HepG2 (cell line): ENCODE measurements around the gene EDN2. TPM values are rescaled to one million over a fixed set of nuclear protein-coding genes. Genes with fewer than 3 reads are reported as not detected.

ENCODE experiments used
- ASH2L ChIP-seq: fragments of 300-600, 200-600 bp; sonication (generic); IDR thresholded peaks from 2 replicates; pipeline ENCODE4 v1.7.0; 2017; ENCODE audit warnings: low read depth, mild to moderate bottlenecking, moderate library complexity, mixed read lengths, low read length; ENCODE audit not compliant: insufficient read length
- CREM ChIP-seq, 2 experiments: sonication (generic) in 1 of 2; formaldehyde crosslinking in 1 of 2; IDR thresholded peaks; 2 replicates each; pipeline versions ENCODE4 v1.4.0 to v1.6.1; 2016 to 2020; ENCODE audit warnings: antibody characterized with exemption in 1 of 2, mild to moderate bottlenecking in 1 of 2, missing genetic modification reagents in 1 of 2
- FOXA3 ChIP-seq: IDR thresholded peaks from 2 replicates; pipeline ENCODE4 v1.6.1; 2016; ENCODE audit warnings: missing genetic modification reagents, missing compliant biosample characterization
- GZF1 ChIP-seq: sonication (generic); formaldehyde crosslinking; IDR thresholded peaks from 2 replicates; pipeline ENCODE4 v1.5.1; 2020; ENCODE audit warnings: mild to moderate bottlenecking, missing genetic modification reagents
- HNRNPH1 ChIP-seq: fragments of 200-400 bp; formaldehyde crosslinking; optimal IDR thresholded peaks from 2 replicates; pipeline ENCODE3; 2017; ENCODE audit warnings: mild to moderate bottlenecking, low read depth, low read length
- MZF1 ChIP-seq: sonication (generic); formaldehyde crosslinking; IDR thresholded peaks from 2 replicates; pipeline ENCODE4 v1.8.1; 2023; ENCODE audit warnings: mild to moderate bottlenecking, missing genetic modification reagents, borderline replicate concordance
- RARA ChIP-seq: IDR thresholded peaks from 2 replicates; pipeline ENCODE4 v1.6.1; 2016; ENCODE audit warnings: missing genetic modification reagents, missing compliant biosample characterization
- SAP130 ChIP-seq: IDR thresholded peaks from 2 replicates; pipeline ENCODE4 v1.6.1; 2016; ENCODE audit warnings: low read depth
- SNAI1 ChIP-seq: sonication (generic); formaldehyde crosslinking; IDR thresholded peaks from 2 replicates; pipeline ENCODE4 v1.5.0; 2020; ENCODE audit warnings: mild to moderate bottlenecking, missing genetic modification reagents, borderline replicate concordance
- STAG1 ChIP-seq: sonication (generic); formaldehyde crosslinking; IDR thresholded peaks from 2 replicates; pipeline ENCODE4 v1.4.0; 2020; ENCODE audit warnings: missing genetic modification reagents
- STAT5B ChIP-seq: sonication (generic); formaldehyde crosslinking; IDR thresholded peaks from 2 replicates; pipeline ENCODE4 v1.4.0; 2020; ENCODE audit warnings: missing genetic modification reagents
- ZBTB3 ChIP-seq: sonication (generic); formaldehyde crosslinking; IDR thresholded peaks from 2 replicates; pipeline ENCODE4 v1.4.0; 2020; ENCODE audit warnings: low read depth, mild to moderate bottlenecking, moderate library complexity, missing genetic modification reagents, borderline replicate concordance
- ZNF138 ChIP-seq: sonication (generic); formaldehyde crosslinking; IDR thresholded peaks from 2 replicates; pipeline ENCODE4 v1.5.0; 2020; ENCODE audit warnings: mild to moderate bottlenecking, low read depth, missing genetic modification reagents
- ZNF569 ChIP-seq: sonication (generic); formaldehyde crosslinking; IDR thresholded peaks from 2 replicates; pipeline ENCODE4 v1.5.0; 2020; ENCODE audit warnings: mild to moderate bottlenecking, missing genetic modification reagents, moderate library complexity, borderline replicate concordance
- ZNF781 ChIP-seq: sonication (generic); formaldehyde crosslinking; IDR thresholded peaks from 2 replicates; pipeline ENCODE4 v1.5.1; 2020; ENCODE audit warnings: borderline replicate concordance, mild to moderate bottlenecking, missing genetic modification reagents; ENCODE audit errors: not compliant biosample characterization
- ZNF883 ChIP-seq: sonication (generic); formaldehyde crosslinking; IDR thresholded peaks from 2 replicates; pipeline ENCODE4 v1.5.1; 2020; ENCODE audit warnings: mild to moderate bottlenecking, missing genetic modification reagents; ENCODE audit errors: not compliant biosample characterization
- ZSCAN20 ChIP-seq: sonication (generic); formaldehyde crosslinking; IDR thresholded peaks from 2 replicates; pipeline ENCODE4 v1.4.0; 2020; ENCODE audit warnings: missing genetic modification reagents, mild to moderate bottlenecking, borderline replicate concordance
- polyA plus RNA-seq, 8 experiments: library from polyadenylated mRNA; depleted of rRNA in 3 of 8; stranded (reverse) in 7 of 8; unstranded in 1 of 8; fragments of >200 nt; fragmentation: Illumina TruSeq in 4 of 8; extraction: Trizol in 4 of 8; gene quantifications; 2 replicates each; pipeline versions ENCODE4 v1.2.1 to v1.2.3, GENCODE V29; 2011 to 2016; ENCODE audit warnings: low read depth in 4 of 8, missing spikeins in 1 of 8, mixed read lengths in 1 of 8; ENCODE audit not compliant: insufficient read depth in 1 of 8
- total RNA-seq, 5 experiments: library from RNA; depleted of rRNA; stranded (reverse); fragments of >200 nt; fragmentation: Illumina TruSeq; extraction: Trizol; gene quantifications; 2 replicates each; pipeline ENCODE4 v1.2.3, GENCODE V29; 2016; ENCODE audit warnings: low read depth in 1 of 5
- TF ChIP-seq, protein P1 (sequence below): sonication (generic); formaldehyde crosslinking; conservative IDR thresholded peaks from 2 replicates; pipeline ENCODE4 v1.8.1; 2023; ENCODE audit warnings: missing genetic modification reagents
- TF ChIP-seq, protein P2 (sequence below): sonication (generic); formaldehyde crosslinking; IDR thresholded peaks from 2 replicates; pipeline ENCODE4 v1.4.0; 2020; ENCODE audit warnings: missing genetic modification reagents, borderline replicate concordance
- TF ChIP-seq, protein P3 (sequence below): sonication (generic); formaldehyde crosslinking; IDR thresholded peaks from 2 replicates; pipeline ENCODE4 v1.8.0; 2022; ENCODE audit warnings: mild to moderate bottlenecking, missing genetic modification reagents, borderline replicate concordance
- TF ChIP-seq, protein P4 (sequence below): sonication (generic); formaldehyde crosslinking; IDR thresholded peaks from 2 replicates; pipeline ENCODE4 v1.8.0; 2022; ENCODE audit warnings: missing genetic modification reagents, mild to moderate bottlenecking, borderline replicate concordance
- TF ChIP-seq, protein P5 (sequence below): sonication (generic); formaldehyde crosslinking; IDR thresholded peaks from 2 replicates; pipeline ENCODE4 v1.8.0; 2022; ENCODE audit warnings: low read depth, missing genetic modification reagents

Gene EDN2
- total and polyA plus RNA-seq, 2 of the 13 experiments (the other 11 are each of a cell fraction or from before 2014, with no cell fraction given), result not detected

DNA sequence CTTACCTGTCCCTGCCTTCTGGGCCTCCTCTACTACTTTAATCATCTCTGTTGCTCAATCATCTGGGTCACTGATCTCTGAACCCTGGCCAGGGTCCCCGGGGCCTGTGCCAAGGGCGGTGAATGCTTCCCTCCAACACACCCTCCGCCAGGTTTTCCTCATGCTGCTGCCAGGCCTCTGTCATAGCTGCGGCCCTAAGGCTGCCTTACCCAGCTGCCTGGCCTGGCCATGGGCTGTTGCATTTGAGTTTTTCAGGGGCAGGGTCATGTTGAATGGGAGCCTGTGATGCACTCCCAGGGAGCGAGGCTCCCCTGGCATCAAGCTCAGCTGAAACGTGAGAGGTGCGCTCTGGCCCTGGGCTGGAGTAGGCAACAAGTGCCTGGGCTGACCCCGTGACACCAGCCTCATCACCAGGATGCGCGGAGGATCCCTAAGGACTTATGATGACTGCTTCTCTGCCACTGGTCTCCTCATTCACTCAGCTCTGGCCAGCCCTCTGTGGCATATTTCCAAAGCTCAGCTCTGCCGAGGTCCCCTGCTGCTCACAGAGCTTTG, 7.6 kb downstream of the EDN2 start (continued):
- no peak for TF ChIP-seq FOXA3 (CRISPR knock-in tag)
- TF ChIP-seq, protein P1, sequence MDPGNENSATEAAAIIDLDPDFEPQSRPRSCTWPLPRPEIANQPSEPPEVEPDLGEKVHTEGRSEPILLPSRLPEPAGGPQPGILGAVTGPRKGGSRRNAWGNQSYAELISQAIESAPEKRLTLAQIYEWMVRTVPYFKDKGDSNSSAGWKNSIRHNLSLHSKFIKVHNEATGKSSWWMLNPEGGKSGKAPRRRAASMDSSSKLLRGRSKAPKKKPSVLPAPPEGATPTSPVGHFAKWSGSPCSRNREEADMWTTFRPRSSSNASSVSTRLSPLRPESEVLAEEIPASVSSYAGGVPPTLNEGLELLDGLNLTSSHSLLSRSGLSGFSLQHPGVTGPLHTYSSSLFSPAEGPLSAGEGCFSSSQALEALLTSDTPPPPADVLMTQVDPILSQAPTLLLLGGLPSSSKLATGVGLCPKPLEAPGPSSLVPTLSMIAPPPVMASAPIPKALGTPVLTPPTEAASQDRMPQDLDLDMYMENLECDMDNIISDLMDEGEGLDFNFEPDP (CRISPR knock-in tag), result 0 out of 2 replicates have a peak, but pooled peaks have one; percentile 73
- no peak for TF ChIP-seq ZNF569 (CRISPR knock-in tag)
- 0 out of 2 replicates have a peak, but pooled peaks have one; percentile 16 for TF ChIP-seq RARA (CRISPR knock-in tag)
- TF ChIP-seq MZF1 (CRISPR knock-in tag), result no peak
- TF ChIP-seq, protein P2, sequence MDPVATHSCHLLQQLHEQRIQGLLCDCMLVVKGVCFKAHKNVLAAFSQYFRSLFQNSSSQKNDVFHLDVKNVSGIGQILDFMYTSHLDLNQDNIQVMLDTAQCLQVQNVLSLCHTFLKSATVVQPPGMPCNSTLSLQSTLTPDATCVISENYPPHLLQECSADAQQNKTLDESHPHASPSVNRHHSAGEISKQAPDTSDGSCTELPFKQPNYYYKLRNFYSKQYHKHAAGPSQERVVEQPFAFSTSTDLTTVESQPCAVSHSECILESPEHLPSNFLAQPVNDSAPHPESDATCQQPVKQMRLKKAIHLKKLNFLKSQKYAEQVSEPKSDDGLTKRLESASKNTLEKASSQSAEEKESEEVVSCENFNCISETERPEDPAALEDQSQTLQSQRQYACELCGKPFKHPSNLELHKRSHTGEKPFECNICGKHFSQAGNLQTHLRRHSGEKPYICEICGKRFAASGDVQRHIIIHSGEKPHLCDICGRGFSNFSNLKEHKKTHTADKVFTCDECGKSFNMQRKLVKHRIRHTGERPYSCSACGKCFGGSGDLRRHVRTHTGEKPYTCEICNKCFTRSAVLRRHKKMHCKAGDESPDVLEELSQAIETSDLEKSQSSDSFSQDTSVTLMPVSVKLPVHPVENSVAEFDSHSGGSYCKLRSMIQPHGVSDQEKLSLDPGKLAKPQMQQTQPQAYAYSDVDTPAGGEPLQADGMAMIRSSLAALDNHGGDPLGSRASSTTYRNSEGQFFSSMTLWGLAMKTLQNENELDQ (CRISPR knock-in tag), result no peak
- TF ChIP-seq ZNF138 (CRISPR knock-in tag), result no peak
- TF ChIP-seq ZSCAN20 (CRISPR knock-in tag), result no peak
- TF ChIP-seq ZNF781, result no peak
- TF ChIP-seq ZNF883, result no peak
- no peak for TF ChIP-seq ASH2L
- TF ChIP-seq STAT5B (CRISPR knock-in tag), result no peak
- TF ChIP-seq, protein P3, sequence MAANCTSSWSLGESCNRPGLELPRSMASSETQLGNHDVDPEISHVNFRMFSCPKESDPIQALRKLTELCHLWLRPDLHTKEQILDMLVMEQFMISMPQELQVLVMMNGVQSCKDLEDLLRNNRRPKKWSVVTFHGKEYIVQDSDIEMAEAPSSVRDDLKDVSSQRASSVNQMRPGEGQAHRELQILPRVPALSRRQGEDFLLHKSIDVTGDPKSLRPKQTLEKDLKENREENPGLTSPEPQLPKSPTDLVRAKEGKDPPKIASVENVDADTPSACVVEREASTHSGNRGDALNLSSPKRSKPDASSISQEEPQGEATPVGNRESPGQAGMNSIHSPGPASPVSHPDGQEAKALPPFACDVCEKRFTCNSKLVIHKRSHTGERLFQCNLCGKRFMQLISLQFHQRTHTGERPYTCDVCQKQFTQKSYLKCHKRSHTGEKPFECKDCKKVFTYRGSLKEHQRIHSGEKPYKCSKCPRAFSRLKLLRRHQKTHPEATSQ (CRISPR knock-in tag), result no peak
- no peak for TF ChIP-seq SNAI1
- TF ChIP-seq, protein P4, sequence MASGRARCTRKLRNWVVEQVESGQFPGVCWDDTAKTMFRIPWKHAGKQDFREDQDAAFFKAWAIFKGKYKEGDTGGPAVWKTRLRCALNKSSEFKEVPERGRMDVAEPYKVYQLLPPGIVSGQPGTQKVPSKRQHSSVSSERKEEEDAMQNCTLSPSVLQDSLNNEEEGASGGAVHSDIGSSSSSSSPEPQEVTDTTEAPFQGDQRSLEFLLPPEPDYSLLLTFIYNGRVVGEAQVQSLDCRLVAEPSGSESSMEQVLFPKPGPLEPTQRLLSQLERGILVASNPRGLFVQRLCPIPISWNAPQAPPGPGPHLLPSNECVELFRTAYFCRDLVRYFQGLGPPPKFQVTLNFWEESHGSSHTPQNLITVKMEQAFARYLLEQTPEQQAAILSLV (CRISPR knock-in tag), result no peak
- TF ChIP-seq SAP130 (CRISPR knock-in tag), result no peak
- no peak for TF ChIP-seq STAG1 (CRISPR knock-in tag)
- TF ChIP-seq, protein P5, sequence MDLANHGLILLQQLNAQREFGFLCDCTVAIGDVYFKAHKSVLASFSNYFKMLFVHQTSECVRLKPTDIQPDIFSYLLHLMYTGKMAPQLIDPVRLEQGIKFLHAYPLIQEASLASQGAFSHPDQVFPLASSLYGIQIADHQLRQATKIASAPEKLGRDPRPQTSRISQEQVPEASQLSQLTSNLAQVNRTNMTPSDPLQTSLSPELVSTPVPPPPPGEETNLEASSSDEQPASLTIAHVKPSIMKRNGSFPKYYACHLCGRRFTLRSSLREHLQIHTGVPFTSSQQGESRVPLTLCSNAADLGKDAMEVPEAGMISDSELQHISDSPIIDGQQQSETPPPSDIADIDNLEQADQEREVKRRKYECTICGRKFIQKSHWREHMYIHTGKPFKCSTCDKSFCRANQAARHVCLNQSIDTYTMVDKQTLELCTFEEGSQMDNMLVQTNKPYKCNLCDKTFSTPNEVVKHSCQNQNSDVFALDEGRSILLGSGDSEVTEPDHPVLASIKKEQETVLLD (CRISPR knock-in tag), result no peak
- no peak for TF ChIP-seq ZBTB3
- TF ChIP-seq CREM (IDR thresholded peaks at IDR 0.05), result no peak
- TF ChIP-seq CREM (CRISPR knock-in tag; IDR thresholded peaks at IDR 0.05), result no peak
- no peak for TF ChIP-seq GZF1 (CRISPR knock-in tag)
- no peak for TF ChIP-seq HNRNPH1
